SK-N-SH (cell line): ENCODE data around the gene ZBED4. TPM values are rescaled to one million over a fixed set of nuclear protein-coding genes. Genes with fewer than 3 reads are reported as not detected.
A peak's percentile ranks its signal among the peaks of the same experiment; 100 is the strongest.

Source experiments
- CTCF ChIA-PET: fragments of 300-600, 350-600 bp; formaldehyde crosslinking; extraction: SDS; loops from one replicate; lab custom pipeline; 2021; lab: Yijun Ruan, JAX
- POLR2A ChIA-PET: fragments of 350-600 bp; sonication (Branson Sonifier 250); formaldehyde crosslinking; extraction: SDS; loops from one replicate; lab custom pipeline; 2020; ENCODE audit warnings: antibody characterized with exemption, inconsistent platforms; lab: Yijun Ruan, JAX
- DNase-seq: peaks from one replicate; pipeline ENCODE4 v3.0.0; 2012
- H2AFZ ChIP-seq: fragments of 200-600 bp; sonication (generic); 2 replicates; pipeline ENCODE4 v1.8.1; 2016; ENCODE audit warnings: antibody characterized with exemption, mild to moderate bottlenecking, low read depth
- H3F3A ChIP-seq: fragments of 200-600 bp; sonication (generic); replicated peaks from 2 replicates; pipeline ENCODE3; 2016; ENCODE audit warnings: antibody characterized with exemption, mild to moderate bottlenecking; ENCODE audit not compliant: insufficient read depth
- H3K27ac ChIP-seq, 2 experiments: fragments of 200-500 bp in 1 of 2; fragments of 200-600 bp in 1 of 2; sonication (Bioruptor generic) in 1 of 2; sonication (generic), shearing (Covaris generic) in 1 of 2; 2 replicates each; pipeline versions ENCODE4 v1.5.1 to v1.6.1; 2014 to 2016; ENCODE audit warnings: low read depth in 2 of 2, inconsistent platforms in 1 of 2, low read length in 1 of 2, mild to moderate bottlenecking in 1 of 2, mixed read lengths in 1 of 2
- H3K27me3 ChIP-seq: fragments of 200-600 bp; sonication (generic), shearing (Covaris generic); 2 replicates; pipeline ENCODE4 v1.6.1; 2016; ENCODE audit warnings: mixed run types; ENCODE audit not compliant: insufficient read depth
- H3K36me3 ChIP-seq, 2 experiments: fragments of 200-500 bp in 1 of 2; fragments of 200-600 bp in 1 of 2; sonication (Bioruptor generic) in 1 of 2; sonication (generic) in 1 of 2; replicated peaks in 1 of 2; 2 replicates each; pipeline versions ENCODE3 to v1.5.1; 2014 to 2016; ENCODE audit warnings: low read length in 1 of 2, mild to moderate bottlenecking in 1 of 2; ENCODE audit not compliant: insufficient read depth in 2 of 2, control insufficient read depth in 1 of 2
- H3K4me1 ChIP-seq, 2 experiments: fragments of 200-500 bp in 1 of 2; fragments of 200-600 bp in 1 of 2; sonication (Bioruptor generic) in 1 of 2; sonication (generic), shearing (Covaris generic) in 1 of 2; 2 replicates each; pipeline versions ENCODE4 v1.5.1 to v1.6.1; 2014 to 2016; ENCODE audit warnings: low read depth in 1 of 2, low read length in 1 of 2, mixed run types in 1 of 2; ENCODE audit not compliant: insufficient read depth in 2 of 2, control insufficient read depth in 1 of 2
- H3K4me2 ChIP-seq: fragments of 200-600 bp; sonication (generic), shearing (Covaris generic); 2 replicates; pipeline ENCODE4 v1.6.1; 2017; ENCODE audit warnings: mixed run types
- H3K4me3 ChIP-seq, 2 experiments: fragments of 200-500 bp in 1 of 2; fragments of 200-600 bp in 1 of 2; sonication (Bioruptor generic) in 1 of 2; sonication (generic), shearing (Covaris generic) in 1 of 2; 2 replicates each; pipeline versions ENCODE4 v1.5.1 to v1.8.1; 2014 to 2016; ENCODE audit warnings: low read depth in 2 of 2, inconsistent platforms in 1 of 2, low read length in 1 of 2, mild to moderate bottlenecking in 1 of 2, mixed read lengths in 1 of 2, moderate library complexity in 1 of 2
- H3K79me2 ChIP-seq: fragments of 200-600 bp; sonication (generic); 2 replicates; pipeline ENCODE4 v1.8.1; 2017; ENCODE audit warnings: mild to moderate bottlenecking; ENCODE audit not compliant: insufficient read depth
- H3K9ac ChIP-seq: fragments of 200-600 bp; sonication (generic); 2 replicates; pipeline ENCODE4 v1.6.1; 2017; ENCODE audit warnings: mixed run types
- H3K9me2 ChIP-seq: fragments of 200-600 bp; sonication (generic); 2 replicates; pipeline ENCODE4 v1.6.1; 2017; ENCODE audit warnings: mixed run types
- H3K9me3 ChIP-seq: fragments of 200-600 bp; sonication (generic); 2 replicates; pipeline ENCODE4 v1.6.1; 2017; ENCODE audit warnings: mixed run types, mild to moderate bottlenecking, moderate library complexity
- H4K20me1 ChIP-seq: fragments of 200-600 bp; sonication (generic); 2 replicates; pipeline ENCODE4 v1.6.1; 2017; ENCODE audit warnings: mild to moderate bottlenecking, mixed run types; ENCODE audit not compliant: insufficient read depth
- CHD2 ChIP-seq: fragments of 150-350 bp; IDR thresholded peaks from 2 replicates; pipeline ENCODE4 v1.6.1; 2018; ENCODE audit warnings: low read length; ENCODE audit not compliant: partially characterized antibody
- FOSL2 ChIP-seq: IDR thresholded peaks from 2 replicates; pipeline ENCODE4 v1.4.0; 2012; ENCODE audit warnings: low read depth, mild to moderate bottlenecking, moderate library complexity, borderline replicate concordance
- FOXM1 ChIP-seq: IDR thresholded peaks from 2 replicates; pipeline ENCODE4 v1.4.0; 2012; ENCODE audit warnings: low read depth, mild to moderate bottlenecking
- GABPA ChIP-seq: IDR thresholded peaks from 2 replicates; pipeline ENCODE4 v1.4.0; 2012; ENCODE audit warnings: low read depth, mild to moderate bottlenecking
- JUND ChIP-seq: IDR thresholded peaks from 2 replicates; pipeline ENCODE4 v1.4.0; 2012
- MEF2A ChIP-seq: IDR thresholded peaks from 2 replicates; pipeline ENCODE4 v1.4.0; 2012; ENCODE audit warnings: low read depth, borderline replicate concordance
- PBX3 ChIP-seq: IDR thresholded peaks from 2 replicates; pipeline ENCODE4; 2012
- POLR2AphosphoS5 ChIP-seq: IDR thresholded peaks from 2 replicates; pipeline ENCODE4 v1.6.1; 2012; ENCODE audit warnings: low read depth, low read length
- RAD21 ChIP-seq: IDR thresholded peaks from 2 replicates; pipeline ENCODE4 v1.6.1; 2012; ENCODE audit warnings: mild to moderate bottlenecking, low read length
- RCOR1 ChIP-seq: fragments of 150-350 bp; IDR thresholded peaks from 2 replicates; pipeline ENCODE4 v1.6.1; 2017; ENCODE audit warnings: antibody characterized with exemption, low read length
- REST ChIP-seq: IDR thresholded peaks from 2 replicates; pipeline ENCODE4 v1.6.1; 2012; ENCODE audit warnings: mild to moderate bottlenecking, low read depth, low read length, moderate library complexity
- RFX5 ChIP-seq: IDR thresholded peaks from 2 replicates; pipeline ENCODE4 v1.6.1; 2012; ENCODE audit warnings: mild to moderate bottlenecking, improper control_type of control experiment, low read length
- RXRA ChIP-seq: IDR thresholded peaks from 2 replicates; pipeline ENCODE4 v1.4.0; 2012; ENCODE audit warnings: low read depth, mild to moderate bottlenecking, borderline replicate concordance
- TAF1 ChIP-seq: IDR thresholded peaks from 2 replicates; pipeline ENCODE4 v1.6.1; 2012; ENCODE audit warnings: low read depth, mild to moderate bottlenecking, low read length, moderate library complexity, borderline replicate concordance
- TCF12 ChIP-seq: IDR thresholded peaks from 2 replicates; pipeline ENCODE4 v1.4.0; 2012
- USF1 ChIP-seq: IDR thresholded peaks from 2 replicates; pipeline ENCODE4 v1.4.0; 2012; ENCODE audit warnings: low read depth, borderline replicate concordance
- USF2 ChIP-seq: fragments of 150-350 bp; IDR thresholded peaks from 2 replicates; pipeline ENCODE4 v1.6.1; 2017; ENCODE audit warnings: antibody characterized with exemption, low read length, low read depth, borderline replicate concordance
- WGBS: methylation state at CpG from one replicate; pipeline ENCODE4 v1.1.6; 2017; ENCODE audit warnings: low lambda C conversion rate; 5-methylcytosine and 5-hydroxymethylcytosine counted together
- polyA plus RNA-seq, 3 experiments: library from polyadenylated mRNA; depleted of rRNA; stranded (reverse); fragments of >200 nt; gene quantifications; 2 replicates each; pipeline ENCODE4 v1.2.3, GENCODE V29; 2012
- TF ChIP-seq, protein P1 (sequence below): IDR thresholded peaks from 2 replicates; pipeline ENCODE4 v1.4.0; 2012; ENCODE audit warnings: low read depth
- TF ChIP-seq, protein P2 (sequence below): IDR thresholded peaks from 2 replicates; pipeline ENCODE4 v1.4.0; 2012; ENCODE audit warnings: low read depth, borderline replicate concordance
- TF ChIP-seq, protein P3 (sequence below): fragments of 200-600 bp; sonication (generic); IDR thresholded peaks from 2 replicates; pipeline ENCODE4 v1.6.1; 2017; ENCODE audit warnings: antibody characterized with exemption, mild to moderate bottlenecking, moderate library complexity

Gene ZBED4
- polyA plus RNA-seq, 1 of the 3 experiments (the other 2 are of a cell fraction) = 7.9 TPM

- no peaks in the 10 kb centered on the region for H4K20me1 ChIP-seq
- no peak overlapping the region for H3K4me3 ChIP-seq
- H3K27me3 ChIP-seq = no peaks in the 10 kb centered on the region
- ChIA-PET POLR2A (no interaction called here), CTCF (interaction anchor here (1.7 kb wide), 1 partner anchor 130 kb away, joined by 6 read pairs; no protein-coding TSS in a partner anchor)
- H2AFZ ChIP-seq = no peak overlapping the region
- TF ChIP-seq RXRA (no peak), JUND (no peak), RCOR1 (no peak), PBX3 (no peak), TCF12 (no peak), CHD2 (no peak), RFX5 (no peak), POLR2AphosphoS5 (no peak), TAF1 (no peak), FOXM1 (no peak), GABPA (no peak), MEF2A (no peak), USF2 (no peak), RAD21 (no peak), REST (no peak), USF1 (no peak), FOSL2 (no peak)
- TF ChIP-seq, protein P1, sequence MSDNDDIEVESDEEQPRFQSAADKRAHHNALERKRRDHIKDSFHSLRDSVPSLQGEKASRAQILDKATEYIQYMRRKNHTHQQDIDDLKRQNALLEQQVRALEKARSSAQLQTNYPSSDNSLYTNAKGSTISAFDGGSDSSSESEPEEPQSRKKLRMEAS = no peak
- TF ChIP-seq, protein P2, sequence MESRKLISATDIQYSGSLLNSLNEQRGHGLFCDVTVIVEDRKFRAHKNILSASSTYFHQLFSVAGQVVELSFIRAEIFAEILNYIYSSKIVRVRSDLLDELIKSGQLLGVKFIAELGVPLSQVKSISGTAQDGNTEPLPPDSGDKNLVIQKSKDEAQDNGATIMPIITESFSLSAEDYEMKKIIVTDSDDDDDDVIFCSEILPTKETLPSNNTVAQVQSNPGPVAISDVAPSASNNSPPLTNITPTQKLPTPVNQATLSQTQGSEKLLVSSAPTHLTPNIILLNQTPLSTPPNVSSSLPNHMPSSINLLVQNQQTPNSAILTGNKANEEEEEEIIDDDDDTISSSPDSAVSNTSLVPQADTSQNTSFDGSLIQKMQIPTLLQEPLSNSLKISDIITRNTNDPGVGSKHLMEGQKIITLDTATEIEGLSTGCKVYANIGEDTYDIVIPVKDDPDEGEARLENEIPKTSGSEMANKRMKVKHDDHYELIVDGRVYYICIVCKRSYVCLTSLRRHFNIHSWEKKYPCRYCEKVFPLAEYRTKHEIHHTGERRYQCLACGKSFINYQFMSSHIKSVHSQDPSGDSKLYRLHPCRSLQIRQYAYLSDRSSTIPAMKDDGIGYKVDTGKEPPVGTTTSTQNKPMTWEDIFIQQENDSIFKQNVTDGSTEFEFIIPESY = no peak
- TF ChIP-seq, protein P3, sequence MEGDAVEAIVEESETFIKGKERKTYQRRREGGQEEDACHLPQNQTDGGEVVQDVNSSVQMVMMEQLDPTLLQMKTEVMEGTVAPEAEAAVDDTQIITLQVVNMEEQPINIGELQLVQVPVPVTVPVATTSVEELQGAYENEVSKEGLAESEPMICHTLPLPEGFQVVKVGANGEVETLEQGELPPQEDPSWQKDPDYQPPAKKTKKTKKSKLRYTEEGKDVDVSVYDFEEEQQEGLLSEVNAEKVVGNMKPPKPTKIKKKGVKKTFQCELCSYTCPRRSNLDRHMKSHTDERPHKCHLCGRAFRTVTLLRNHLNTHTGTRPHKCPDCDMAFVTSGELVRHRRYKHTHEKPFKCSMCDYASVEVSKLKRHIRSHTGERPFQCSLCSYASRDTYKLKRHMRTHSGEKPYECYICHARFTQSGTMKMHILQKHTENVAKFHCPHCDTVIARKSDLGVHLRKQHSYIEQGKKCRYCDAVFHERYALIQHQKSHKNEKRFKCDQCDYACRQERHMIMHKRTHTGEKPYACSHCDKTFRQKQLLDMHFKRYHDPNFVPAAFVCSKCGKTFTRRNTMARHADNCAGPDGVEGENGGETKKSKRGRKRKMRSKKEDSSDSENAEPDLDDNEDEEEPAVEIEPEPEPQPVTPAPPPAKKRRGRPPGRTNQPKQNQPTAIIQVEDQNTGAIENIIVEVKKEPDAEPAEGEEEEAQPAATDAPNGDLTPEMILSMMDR = no peak
- H3F3A ChIP-seq = peaks cover 5% of the 10 kb centered on the region
- H3K4me1 ChIP-seq = peaks cover 0 to 23% of the 10 kb centered on the region in 2 experiments; a peak in 1 of 4 replicates
- H3K9me3 ChIP-seq = no peaks in the 10 kb centered on the region
- no peak for DNase-seq
- H3K9ac ChIP-seq = no peak overlapping the region
- H3K27ac ChIP-seq = peak overlapping the region in 1 of 2 experiments; percentile 19; a peak in 1 of 4 replicates
- H3K9me2 ChIP-seq = no peaks in the 10 kb centered on the region
- H3K79me2 ChIP-seq = no peaks in the 10 kb centered on the region
- peaks cover 13 to 23% of the 10 kb centered on the region in 2 experiments for H3K36me3 ChIP-seq
- WGBS = 86% methylated on average over 22 of the region's 30 CpGs
- no peak overlapping the region for H3K4me2 ChIP-seq
Observed at GRCh38 chr22:49900441-49901230, 47.0 kb downstream of the ZBED4 start.
